Lung (tissue), 12 donors: ENCODE measurements around the gene IL11RA. TPM values are rescaled to one million over a fixed set of nuclear protein-coding genes. Genes with fewer than 3 reads are reported as not detected.
A peak's percentile ranks its signal among the peaks of the same experiment; 100 is the strongest.

Experiments
- ATAC-seq: fragments of 200-7000 bp; cut with Tn5 transposase; one replicate; pipeline ENCODE4 v1.9.1; 2020; ENCODE audit warnings: moderate number of reproducible peaks; ENCODE audit not compliant: insufficient read depth, low FRiP score
- DNase-seq, 3 donors: peaks; one replicate each; pipeline ENCODE4 v3.0.0-alpha.2; 2013 to 2017
- H3K27ac ChIP-seq, 2 donors: one replicate each; pipeline ENCODE4 v1.5.1; 2013; ENCODE audit warnings: mild to moderate bottlenecking in 2 of 2, moderate library complexity in 2 of 2, control low read depth in 1 of 2, inconsistent platforms in 1 of 2, low read depth in 1 of 2, low read length in 1 of 2
- H3K27me3 ChIP-seq, 3 donors: one replicate each; pipeline ENCODE4 v1.5.1; 2013; ENCODE audit warnings: low read length in 2 of 3; ENCODE audit not compliant: control insufficient read depth in 3 of 3, insufficient read depth in 3 of 3
- H3K36me3 ChIP-seq, 4 donors: one replicate each; pipeline ENCODE4 v1.5.1; 2013; ENCODE audit warnings: low read length in 4 of 4, mild to moderate bottlenecking in 1 of 4, moderate library complexity in 1 of 4; ENCODE audit not compliant: control insufficient read depth in 4 of 4, insufficient read depth in 4 of 4
- H3K4me1 ChIP-seq, 5 donors: one replicate each; pipeline ENCODE4 v1.5.1; 2013; ENCODE audit warnings: low read length in 5 of 5, mild to moderate bottlenecking in 2 of 5, moderate library complexity in 1 of 5; ENCODE audit not compliant: control insufficient read depth in 5 of 5, insufficient read depth in 5 of 5
- H3K4me3 ChIP-seq: one replicate; pipeline ENCODE4 v1.5.1; 2013; ENCODE audit warnings: mild to moderate bottlenecking, control low read depth, moderate library complexity
- H3K9ac ChIP-seq, 2 donors: one replicate each; pipeline ENCODE4 v1.5.1; 2013; ENCODE audit warnings: low read length in 2 of 2, control low read depth in 1 of 2; ENCODE audit not compliant: insufficient read depth in 1 of 2
- H3K9me3 ChIP-seq, 4 donors: one replicate each; pipeline ENCODE4 v1.5.1; 2013; ENCODE audit warnings: low read length in 3 of 4, mild to moderate bottlenecking in 1 of 4, moderate library complexity in 1 of 4; ENCODE audit not compliant: control insufficient read depth in 4 of 4, insufficient read depth in 3 of 4
- WGBS, 2 donors: extraction: QIAGEN DNeasy Blood & Tissue Kit; methylation state at CpG; one replicate each; pipeline ENCODE4 v1.1.7; 2013; 5-methylcytosine and 5-hydroxymethylcytosine counted together
- polyA plus RNA-seq, 2 donors: library from polyadenylated mRNA; stranded (reverse); fragments of 200-250 nt; gene quantifications; one replicate each; pipeline ENCODE4 v1.2.1, GENCODE V29; 2013
- total RNA-seq, 2 donors: library from RNA; depleted of rRNA in 1 of 2; stranded (reverse); fragments of >200 nt in 1 of 2; gene quantifications; one replicate each; pipeline ENCODE4 v1.2.1, GENCODE V29; 2014 to 2021
- TF ChIP-seq, protein P1 (sequence below): IDR thresholded peaks from 2 replicates; pipeline ENCODE4 v1.5.1; 2012; ENCODE audit warnings: mild to moderate bottlenecking; ENCODE audit errors: control extremely low read depth, extremely low read depth
- donor health status: control.
- donor health status: control.
- donor health status: Bipolar disorder and iron deficiency.
- donor health status: healthy.
- donor health status: DM: yes; HTN: yes; CAD: no.

Gene IL11RA
- total and polyA plus RNA-seq, 4 donors, result 5.5 to 30.5 (median 12.6) TPM

- TF ChIP-seq, protein P1, sequence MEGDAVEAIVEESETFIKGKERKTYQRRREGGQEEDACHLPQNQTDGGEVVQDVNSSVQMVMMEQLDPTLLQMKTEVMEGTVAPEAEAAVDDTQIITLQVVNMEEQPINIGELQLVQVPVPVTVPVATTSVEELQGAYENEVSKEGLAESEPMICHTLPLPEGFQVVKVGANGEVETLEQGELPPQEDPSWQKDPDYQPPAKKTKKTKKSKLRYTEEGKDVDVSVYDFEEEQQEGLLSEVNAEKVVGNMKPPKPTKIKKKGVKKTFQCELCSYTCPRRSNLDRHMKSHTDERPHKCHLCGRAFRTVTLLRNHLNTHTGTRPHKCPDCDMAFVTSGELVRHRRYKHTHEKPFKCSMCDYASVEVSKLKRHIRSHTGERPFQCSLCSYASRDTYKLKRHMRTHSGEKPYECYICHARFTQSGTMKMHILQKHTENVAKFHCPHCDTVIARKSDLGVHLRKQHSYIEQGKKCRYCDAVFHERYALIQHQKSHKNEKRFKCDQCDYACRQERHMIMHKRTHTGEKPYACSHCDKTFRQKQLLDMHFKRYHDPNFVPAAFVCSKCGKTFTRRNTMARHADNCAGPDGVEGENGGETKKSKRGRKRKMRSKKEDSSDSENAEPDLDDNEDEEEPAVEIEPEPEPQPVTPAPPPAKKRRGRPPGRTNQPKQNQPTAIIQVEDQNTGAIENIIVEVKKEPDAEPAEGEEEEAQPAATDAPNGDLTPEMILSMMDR, result no peak
- WGBS, 2 donors, result 77 to 86% methylated on average over 2 of the region's 2 CpGs
- Histone ChIP-seq H3K9ac (no peak overlapping the region), H3K4me1 (peaks cover 0 to 4% (median 0%) of the 10 kb centered on the region in 5 donors), H3K27me3 (no peaks in the 10 kb centered on the region), H3K36me3 (no peaks in the 10 kb centered on the region), H3K4me3 (no peak overlapping the region), H3K9me3 (no peaks in the 10 kb centered on the region), H3K27ac (no peak overlapping the region)
- no peak for ATAC-seq
- DNase-seq, result no peak
Observed at GRCh38 chr9:34693560-34693959, 41.6 kb downstream of the IL11RA start.

DNA sequence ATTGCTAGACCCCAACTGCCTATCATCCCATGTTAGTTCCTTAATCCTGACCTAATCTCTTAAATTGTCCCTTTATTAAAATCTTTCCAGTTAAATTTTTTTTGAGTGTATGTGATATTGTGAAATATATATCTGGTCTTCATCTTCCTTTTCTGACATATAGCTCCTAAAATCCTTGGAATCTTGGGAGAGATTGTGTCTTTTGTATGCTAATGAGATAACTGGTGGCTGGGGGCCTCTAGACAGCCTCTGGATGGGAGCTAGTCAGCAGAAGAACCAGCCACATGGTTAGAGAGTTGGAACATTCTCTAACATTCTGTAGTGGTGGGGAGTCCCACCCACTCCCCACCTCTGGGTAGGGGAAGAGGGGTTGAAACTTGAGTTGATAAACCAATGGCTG is 42.8 kb downstream of the IL11RA start:
- DNase-seq (no peak), ATAC-seq (no peak)
- Histone ChIP-seq H3K9me3 (no peaks in the 10 kb centered on the region), H3K4me3 (no peak overlapping the region), H3K27me3 (peaks cover 0 to 7% (median 2%) of the 10 kb centered on the region in 3 donors), H3K36me3 (no peaks in the 10 kb centered on the region), H3K27ac (no peak overlapping the region), H3K9ac (no peak overlapping the region), H3K4me1 (peaks cover 0 to 4% (median 0%) of the 10 kb centered on the region in 5 donors)
- TF ChIP-seq, protein P1, result no peak

- peak overlapping the region; percentile 57 for H3K4me3 ChIP-seq
- H3K9ac ChIP-seq, result no peak overlapping the region
- ATAC-seq (peak; percentile 94), DNase-seq (peak; percentile 75 to 82 (median 81))
- TF ChIP-seq, protein P1, result peak; percentile 64
- H3K4me1 ChIP-seq, result peaks cover 0 to 12% (median 0%) of the 10 kb centered on the region in 5 donors
- H3K36me3 ChIP-seq, result no peaks in the 10 kb centered on the region
- 9 to 14% methylated on average over 39 to 52 of the region's 52 CpGs for WGBS, 2 donors
- H3K27me3 ChIP-seq, result peaks cover 0 to 18% (median 5%) of the 10 kb centered on the region in 3 donors
- no peaks in the 10 kb centered on the region for H3K9me3 ChIP-seq
- H3K27ac ChIP-seq, result peak overlapping the region; percentile 46 to 48
Observed at GRCh38 chr9:34701023-34701768, 49.2 kb downstream of the IL11RA start.
